HUES64 (cell line): ENCODE measurements around the gene MTHFD2L.

ENCODE experiments used
- H3K27ac ChIP-seq: 2 replicates; pipeline ENCODE4 v1.7.0; 2013; ENCODE audit warnings: low read depth, low read length, inconsistent platforms
- H3K27me3 ChIP-seq: 2 replicates; pipeline ENCODE4 v1.6.1; 2013; ENCODE audit warnings: mild to moderate bottlenecking, low read length; ENCODE audit not compliant: insufficient read depth
- H3K36me3 ChIP-seq: 2 replicates; pipeline ENCODE4 v1.6.1; 2013; ENCODE audit warnings: mild to moderate bottlenecking, low read length; ENCODE audit not compliant: insufficient read depth
- H3K4me1 ChIP-seq: 2 replicates; pipeline ENCODE4 v1.6.1; 2013; ENCODE audit warnings: mild to moderate bottlenecking, low read length, moderate library complexity; ENCODE audit not compliant: insufficient read depth
- H3K4me3 ChIP-seq: 2 replicates; pipeline ENCODE4 v1.5.1; 2013; ENCODE audit warnings: mild to moderate bottlenecking, low read length, moderate library complexity
- H3K9ac ChIP-seq: 2 replicates; pipeline ENCODE4 v1.6.1; 2013; ENCODE audit warnings: mild to moderate bottlenecking, low read depth, low read length
- H3K9me3 ChIP-seq: 2 replicates; pipeline ENCODE4 v1.6.1; 2013; ENCODE audit warnings: low read depth, low read length; ENCODE audit not compliant: insufficient read depth
- WGBS: fragments of 150-250, 120-280 bp; methylation state at CpG from one replicate; pipeline ENCODE4 v1.1.7; 2013; ENCODE audit warnings: missing lambda C conversion rate; 5-methylcytosine and 5-hydroxymethylcytosine counted together

The MTHFD2L gene

GRCh38 chr4:74133786-74134499 lies 24.0 kb upstream of the MTHFD2L start:
- Histone ChIP-seq H3K36me3 (no peaks in the 10 kb centered on the region), H3K4me1 (no peaks in the 10 kb centered on the region), H3K27me3 (no peaks in the 10 kb centered on the region), H3K9me3 (peaks cover 6% of the 10 kb centered on the region; the same call in 1 of the 2 replicates), H3K4me3 (no peak overlapping the region), H3K9ac (no peak overlapping the region), H3K27ac (no peak overlapping the region)
- WGBS: 40% methylated on average over 8 of the region's 8 CpGs

GRCh38 chr4:74134500-74134852 lies 23.4 kb upstream of the MTHFD2L start:
- H3K27me3 ChIP-seq: no peaks in the 10 kb centered on the region
- H3K4me3 ChIP-seq: no peak overlapping the region
- no peaks in the 10 kb centered on the region for H3K4me1 ChIP-seq
- no peak overlapping the region for H3K27ac ChIP-seq
- WGBS: 59% methylated on average over 2 of the region's 2 CpGs
- H3K9me3 ChIP-seq: peaks cover 6% of the 10 kb centered on the region; the same call in 1 of the 2 replicates
- no peak overlapping the region for H3K9ac ChIP-seq
- H3K36me3 ChIP-seq: no peaks in the 10 kb centered on the region

- H3K4me1 ChIP-seq: no peaks in the 10 kb centered on the region
- no peak overlapping the region for H3K9ac ChIP-seq
- no peak overlapping the region for H3K4me3 ChIP-seq
- H3K27me3 ChIP-seq: no peaks in the 10 kb centered on the region
- no peak overlapping the region for H3K27ac ChIP-seq
- WGBS: 82% methylated on average over 1 of the region's 4 CpGs
- H3K9me3 ChIP-seq: no peaks in the 10 kb centered on the region
- no peaks in the 10 kb centered on the region for H3K36me3 ChIP-seq
Measured at GRCh38 chr4:74146581-74147129, 11.3 kb upstream of the MTHFD2L start.

GRCh38 chr4:74148205-74148604 lies 9.7 kb upstream of the MTHFD2L start:
- Histone ChIP-seq H3K4me3 (no peak overlapping the region), H3K9ac (no peak overlapping the region), H3K36me3 (no peaks in the 10 kb centered on the region), H3K9me3 (no peaks in the 10 kb centered on the region), H3K4me1 (no peaks in the 10 kb centered on the region), H3K27me3 (no peaks in the 10 kb centered on the region), H3K27ac (no peak overlapping the region)
- 100% methylated on average over 1 of the region's 2 CpGs for WGBS

- peaks cover 7% of the 10 kb centered on the region; the same call in 1 of the 2 replicates for H3K4me1 ChIP-seq
- H3K4me3 ChIP-seq: no peak overlapping the region
- no peak overlapping the region for H3K27ac ChIP-seq
- no peaks in the 10 kb centered on the region for H3K27me3 ChIP-seq
- no peaks in the 10 kb centered on the region for H3K9me3 ChIP-seq
- H3K36me3 ChIP-seq: no peaks in the 10 kb centered on the region
- H3K9ac ChIP-seq: no peak overlapping the region
Measured at GRCh38 chr4:74152836-74153235, 5.1 kb upstream of the MTHFD2L start.

- Histone ChIP-seq H3K36me3 (peaks cover 17% of the 10 kb centered on the region), H3K27ac (no peak overlapping the region), H3K4me3 (no peak overlapping the region), H3K9ac (0 out of 2 replicates have a peak overlapping the region, but pooled peaks have one; percentile 88), H3K4me1 (peaks cover 24% of the 10 kb centered on the region), H3K27me3 (no peaks in the 10 kb centered on the region), H3K9me3 (no peaks in the 10 kb centered on the region)
- 100% methylated on average over 2 of the region's 2 CpGs for WGBS
Measured at GRCh38 chr4:74156521-74156920, 1.4 kb upstream of the MTHFD2L start.

GRCh38 chr4:74157154-74157553 lies 764 bp upstream of the MTHFD2L start:
- no peaks in the 10 kb centered on the region for H3K27me3 ChIP-seq
- H3K4me1 ChIP-seq: peaks cover 29% of the 10 kb centered on the region
- peaks cover 22% of the 10 kb centered on the region for H3K36me3 ChIP-seq
- no peaks in the 10 kb centered on the region for H3K9me3 ChIP-seq
- 50% methylated on average over 2 of the region's 2 CpGs for WGBS
- peak overlapping the region; percentile 88 for H3K9ac ChIP-seq
- H3K27ac ChIP-seq: peak overlapping the region; percentile 79
- peak overlapping the region; percentile 93 for H3K4me3 ChIP-seq

- 16% methylated on average over 14 of the region's 15 CpGs for WGBS
- Histone ChIP-seq H3K9me3 (no peaks in the 10 kb centered on the region), H3K4me1 (peaks cover 30% of the 10 kb centered on the region), H3K4me3 (peak overlapping the region; percentile 93), H3K36me3 (peaks cover 34% of the 10 kb centered on the region), H3K27me3 (no peaks in the 10 kb centered on the region), H3K9ac (peak overlapping the region; percentile 88), H3K27ac (peak overlapping the region; percentile 69; the same call in 1 of the 2 replicates)
Measured at GRCh38 chr4:74158466-74159142, 686 bp downstream of the MTHFD2L start.

- no peak overlapping the region for H3K27ac ChIP-seq
Measured at GRCh38 chr4:74159143-74159709, 1.3 kb downstream of the MTHFD2L start.

GRCh38 chr4:74161666-74162450 lies 3.9 kb downstream of the MTHFD2L start:
- WGBS: 87% methylated on average over 2 of the region's 3 CpGs
- Histone ChIP-seq H3K4me1 (peaks cover 28% of the 10 kb centered on the region), H3K36me3 (peaks cover 34% of the 10 kb centered on the region), H3K27me3 (no peaks in the 10 kb centered on the region), H3K9me3 (no peaks in the 10 kb centered on the region), H3K9ac (no peak overlapping the region), H3K27ac (no peak overlapping the region), H3K4me3 (no peak overlapping the region)

More at GRCh38 chr4:74159143-74159709, 1.3 kb downstream of the MTHFD2L start:
- WGBS: no CpG with 5 or more reads among the region's 2 CpGs
- H3K4me3 ChIP-seq: peak overlapping the region; percentile 93
- peaks cover 30% of the 10 kb centered on the region for H3K4me1 ChIP-seq
- H3K27me3 ChIP-seq: no peaks in the 10 kb centered on the region
- H3K36me3 ChIP-seq: peaks cover 34% of the 10 kb centered on the region
- no peaks in the 10 kb centered on the region for H3K9me3 ChIP-seq
- peak overlapping the region; percentile 88; the same call in 1 of the 2 replicates for H3K9ac ChIP-seq
